Activated T-cell treated with anti-CD3 and anti-CD28 coated beads for 48 hours (primary cell): ENCODE measurements around the gene XXYLT1.

ENCODE experiments used
- DNase-seq: peaks from one replicate; pipeline ENCODE4 v3.0.0-alpha.2; 2020; ENCODE audit warnings: low read depth

Gene XXYLT1

DNA sequence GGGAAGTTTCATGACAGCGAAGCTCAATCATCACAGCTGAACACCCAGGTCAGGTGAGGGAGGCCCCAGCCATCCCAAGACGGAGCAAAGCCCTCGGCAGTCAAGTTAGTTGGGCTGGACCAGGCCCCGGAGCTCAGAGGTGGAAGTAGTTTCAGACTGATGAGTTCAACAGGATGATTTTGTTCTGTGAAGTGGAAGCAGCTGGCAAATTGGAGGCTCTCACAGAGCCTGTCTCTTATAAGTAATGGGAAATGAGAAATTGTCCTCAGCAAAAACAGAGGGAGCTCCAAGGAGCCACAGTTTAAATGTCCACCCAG lies 245.1 kb downstream of the XXYLT1 start:
- DNase-seq: no peak

GRCh38 chr3:195025056-195025883 lies 245.7 kb downstream of the XXYLT1 start:
- no peak for DNase-seq

- DNase-seq: no peak
Observed at GRCh38 chr3:195023989-195024388, 247.0 kb downstream of the XXYLT1 start.

DNA sequence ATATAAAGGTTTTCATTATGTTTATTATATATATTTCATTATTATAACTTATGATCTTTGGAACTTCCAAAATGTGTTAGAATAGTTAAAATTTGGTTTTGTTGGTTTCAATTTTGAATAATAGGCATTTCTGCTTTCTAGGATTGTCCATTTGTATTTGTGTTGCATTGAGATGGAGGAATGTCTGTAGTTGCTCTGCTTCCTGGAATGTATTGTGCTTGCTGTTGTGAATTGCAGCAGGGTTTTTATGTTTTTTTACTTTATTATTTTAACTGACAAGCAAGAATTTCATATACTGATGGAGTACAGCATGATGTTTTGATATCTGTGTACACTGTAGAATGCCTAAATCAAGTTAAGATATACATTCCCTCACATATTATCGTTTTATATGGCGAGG lies 247.4 kb downstream of the XXYLT1 start:
- DNase-seq: no peak

DNA sequence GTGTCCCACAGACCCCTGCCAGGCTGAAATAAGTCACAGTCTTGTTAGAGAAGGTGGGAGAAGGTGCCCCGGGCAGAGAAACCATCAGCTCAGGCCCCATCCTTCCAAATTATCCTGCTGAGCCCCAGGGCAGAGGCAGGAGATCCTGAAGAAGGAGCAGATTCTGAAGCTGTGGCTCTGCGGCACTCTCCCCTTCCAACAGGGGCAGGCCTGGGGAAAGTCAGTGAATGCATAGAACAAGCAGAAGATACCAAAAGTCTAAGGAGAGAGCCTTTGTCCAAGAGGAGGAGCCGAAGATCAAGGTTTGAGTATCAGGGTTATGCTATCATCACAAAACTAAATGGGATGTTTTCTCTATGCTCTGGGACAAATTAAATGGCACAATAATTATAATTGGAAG lies 249.3 kb downstream of the XXYLT1 start:
- DNase-seq: no peak

DNA sequence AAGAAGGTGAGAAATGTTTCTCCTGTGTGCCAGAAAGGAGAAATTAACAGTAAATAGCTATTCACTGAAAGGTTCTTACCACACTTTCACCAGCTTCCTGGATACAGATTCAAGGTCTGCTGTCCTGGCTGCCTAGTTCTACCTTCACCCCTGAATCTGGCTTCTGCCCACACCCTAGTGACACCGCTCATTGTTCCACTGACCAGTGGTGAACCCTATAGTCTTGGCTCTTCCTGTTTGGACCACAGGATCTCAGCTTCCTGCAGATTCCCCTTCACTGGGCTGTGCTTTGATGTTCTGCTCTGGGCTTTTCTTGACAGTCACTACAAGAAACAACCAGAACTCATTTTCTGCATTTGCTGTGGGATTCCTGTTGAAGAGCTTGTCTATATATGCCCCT lies 250.0 kb downstream of the XXYLT1 start:
- no peak for DNase-seq

DNA sequence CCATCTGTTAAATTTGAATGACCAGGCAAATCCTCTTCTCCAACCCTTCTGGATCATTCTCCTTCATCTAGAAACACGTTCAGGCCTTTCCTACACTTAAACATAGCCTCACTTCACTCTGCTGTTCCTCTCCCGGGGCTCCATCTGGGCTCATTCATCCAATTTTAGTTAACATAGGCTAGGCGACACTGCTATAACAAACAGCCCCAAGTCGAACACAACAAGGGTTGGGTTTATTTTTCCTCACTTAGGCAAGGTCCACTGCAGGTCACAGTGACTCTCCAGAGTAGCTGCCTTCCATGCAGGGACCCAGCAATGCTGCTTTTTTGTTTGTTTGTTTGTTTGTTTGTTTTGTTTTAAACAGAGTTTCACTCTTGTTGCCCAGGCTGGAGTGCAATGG lies 250.8 kb downstream of the XXYLT1 start:
- DNase-seq: no peak

DNA sequence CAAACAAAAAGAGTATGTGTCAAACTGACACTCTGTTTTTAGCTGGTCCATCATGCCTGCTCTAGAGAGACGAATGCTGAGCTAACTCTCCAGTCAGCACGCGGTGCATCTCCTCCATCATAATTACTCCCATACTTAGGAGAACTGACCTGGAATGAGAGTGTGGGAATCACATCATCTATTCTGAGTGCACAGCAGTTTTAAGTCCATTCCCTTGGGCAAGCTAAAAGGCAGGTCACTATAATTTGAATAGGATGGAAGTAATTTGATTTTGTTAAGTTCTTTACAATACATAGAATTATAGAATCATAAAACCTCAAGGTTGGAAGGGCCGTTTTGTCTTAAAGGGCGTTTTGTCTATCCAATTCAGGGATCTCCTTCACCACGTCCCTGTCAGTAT lies 251.6 kb downstream of the XXYLT1 start:
- DNase-seq: no peak
